ENCODE measurements around the gene SLC22A4. TPM values are rescaled to one million over a fixed set of nuclear protein-coding genes. Genes with fewer than 3 reads are reported as not detected.

Gene SLC22A4
- 0.57 TPM for total RNA-seq
- long read RNA-seq = 0 reads

- ATAC-seq = peak; percentile 91
- DNase-seq (ENCODE audit: missing footprints) = peak; percentile 95
- intact Hi-C loops (cut with DNase I) = loop anchor here (2.0 to 10.0 kb wide), 3 partner anchors 59 to 201 kb away; partner anchors contain the start of genes IRF1 and SLC22A5
Observed at GRCh38 chr5:132293992-132294727, at the start of gene SLC22A4. Gene SLC22A4 (plus strand): TSS chr5:132294394. CDS start chr5:132294617, 223 bp downstream.

GRCh38 chr5:132245593-132245992, 48.6 kb upstream of the SLC22A4 start:
- intact Hi-C loops (cut with DNase I) = no loop called here
- ATAC-seq = no peak

GRCh38 chr5:132246806-132247205, 47.4 kb upstream of the SLC22A4 start:
- intact Hi-C loops (cut with DNase I) = no loop called here
- ATAC-seq (no peak), DNase-seq (ENCODE audit: missing footprints) (no peak)

More at GRCh38 chr5:132245593-132245992, 48.6 kb upstream of the SLC22A4 start:
- no peak for DNase-seq (ENCODE audit: missing footprints)

GRCh38 chr5:132250547-132250946, 43.6 kb upstream of the SLC22A4 start:
- DNase-seq (ENCODE audit: missing footprints) = no peak
- intact Hi-C loops (cut with DNase I) = no loop called here
- ATAC-seq = no peak

GRCh38 chr5:132251220-132251725, 42.9 kb upstream of the SLC22A4 start:
- no peak for ATAC-seq
- intact Hi-C loops (cut with DNase I) = no loop called here
- no peak for DNase-seq (ENCODE audit: missing footprints)

- intact Hi-C loops (cut with DNase I) = no loop called here
- DNase-seq (ENCODE audit: missing footprints) (no peak), ATAC-seq (no peak)
Observed at GRCh38 chr5:132253008-132253441, 41.2 kb upstream of the SLC22A4 start.

- intact Hi-C loops (cut with DNase I) = no loop called here
- DNase-seq (ENCODE audit: missing footprints) (no peak), ATAC-seq (no peak)
Observed at GRCh38 chr5:132253452-132254320, 40.5 kb upstream of the SLC22A4 start.

GRCh38 chr5:132254321-132254977, 39.7 kb upstream of the SLC22A4 start:
- ATAC-seq = peak; percentile 68
- intact Hi-C loops (cut with DNase I) = no loop called here
- DNase-seq (ENCODE audit: missing footprints) = peak; percentile 87

GRCh38 chr5:132256086-132256782, 38.0 kb upstream of the SLC22A4 start:
- no peak for ATAC-seq
- no peak for DNase-seq (ENCODE audit: missing footprints)
- intact Hi-C loops (cut with DNase I) = no loop called here

- DNase-seq (ENCODE audit: missing footprints) (no peak), ATAC-seq (no peak)
- intact Hi-C loops (cut with DNase I) = no loop called here
Observed at GRCh38 chr5:132256783-132257130, 37.4 kb upstream of the SLC22A4 start.

GRCh38 chr5:132257131-132258101, 36.8 kb upstream of the SLC22A4 start, which contains the start of gene PDLIM4:
Gene PDLIM4 (plus strand): TSS chr5:132257696. CDS start chr5:132257735, 39 bp downstream.
- intact Hi-C loops (cut with DNase I) = no loop called here
- ATAC-seq (peak; percentile 17), DNase-seq (ENCODE audit: missing footprints) (no peak)

- DNase-seq (ENCODE audit: missing footprints) = no peak
- intact Hi-C loops (cut with DNase I) = no loop called here
- ATAC-seq = no peak
Observed at GRCh38 chr5:132258102-132259068, 35.8 kb upstream of the SLC22A4 start.

- DNase-seq (ENCODE audit: missing footprints) (peak; percentile 87), ATAC-seq (peak; percentile 68)
- intact Hi-C loops (cut with DNase I) = no loop called here
Observed at GRCh38 chr5:132259069-132259851, 34.9 kb upstream of the SLC22A4 start.

GRCh38 chr5:132260051-132260450, 34.1 kb upstream of the SLC22A4 start:
- intact Hi-C loops (cut with DNase I) = no loop called here
- DNase-seq (ENCODE audit: missing footprints) = no peak
- no peak for ATAC-seq

- intact Hi-C loops (cut with DNase I) = no loop called here
- ATAC-seq = no peak
- no peak for DNase-seq (ENCODE audit: missing footprints)
Observed at GRCh38 chr5:132260714-132261551, 33.3 kb upstream of the SLC22A4 start.

Data from Right ventricle myocardium inferior (tissue), 1 donor.